ENCODE results near the gene PTDSS2. TPM values are rescaled to one million over a fixed set of nuclear protein-coding genes. Genes with fewer than 3 reads are reported as not detected.

PTDSS2 gene
- total and polyA plus RNA-seq, 4 donors = 5.1 to 15.6 (median 10.2) TPM

DNA sequence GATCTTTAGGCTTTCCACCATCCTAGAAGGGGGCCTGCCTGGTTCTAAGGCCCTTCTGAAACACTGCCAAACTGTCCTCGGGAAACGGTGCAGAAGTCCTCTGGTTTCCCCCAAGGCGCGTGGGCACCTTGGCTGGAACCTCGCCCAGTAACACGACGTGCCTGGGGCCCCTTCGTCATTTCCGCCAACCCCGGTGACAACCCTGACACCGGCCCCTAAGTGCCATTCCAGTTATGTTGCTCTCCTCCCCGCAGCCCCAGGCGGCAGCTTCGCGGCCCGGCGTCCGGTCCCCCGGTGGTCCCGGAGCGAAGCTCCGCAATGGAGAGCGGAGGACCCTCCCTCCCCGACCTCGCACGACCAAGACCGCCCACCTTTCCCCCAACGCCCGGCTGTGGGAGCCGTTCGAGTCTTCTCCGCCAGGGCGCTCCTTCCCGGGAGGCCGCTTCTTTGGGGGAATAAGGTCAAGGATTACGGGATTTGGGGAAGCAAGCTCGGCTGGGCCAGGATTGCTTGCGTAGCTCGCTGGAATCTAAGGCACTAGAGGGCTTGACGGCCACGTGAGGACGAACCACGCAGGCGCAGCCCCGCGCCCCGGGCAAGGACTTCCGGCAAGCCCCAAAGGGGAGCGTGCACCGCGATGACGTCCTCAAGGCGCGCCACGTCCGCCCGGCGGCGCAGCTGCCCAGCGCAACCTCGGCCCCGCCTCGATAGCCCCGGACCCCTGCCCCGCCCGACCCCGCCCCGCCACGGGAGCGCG lies 56.3 kb downstream of the PTDSS2 start:
- WGBS = under 1% methylated on average over 71 of the region's 71 CpGs

DNA sequence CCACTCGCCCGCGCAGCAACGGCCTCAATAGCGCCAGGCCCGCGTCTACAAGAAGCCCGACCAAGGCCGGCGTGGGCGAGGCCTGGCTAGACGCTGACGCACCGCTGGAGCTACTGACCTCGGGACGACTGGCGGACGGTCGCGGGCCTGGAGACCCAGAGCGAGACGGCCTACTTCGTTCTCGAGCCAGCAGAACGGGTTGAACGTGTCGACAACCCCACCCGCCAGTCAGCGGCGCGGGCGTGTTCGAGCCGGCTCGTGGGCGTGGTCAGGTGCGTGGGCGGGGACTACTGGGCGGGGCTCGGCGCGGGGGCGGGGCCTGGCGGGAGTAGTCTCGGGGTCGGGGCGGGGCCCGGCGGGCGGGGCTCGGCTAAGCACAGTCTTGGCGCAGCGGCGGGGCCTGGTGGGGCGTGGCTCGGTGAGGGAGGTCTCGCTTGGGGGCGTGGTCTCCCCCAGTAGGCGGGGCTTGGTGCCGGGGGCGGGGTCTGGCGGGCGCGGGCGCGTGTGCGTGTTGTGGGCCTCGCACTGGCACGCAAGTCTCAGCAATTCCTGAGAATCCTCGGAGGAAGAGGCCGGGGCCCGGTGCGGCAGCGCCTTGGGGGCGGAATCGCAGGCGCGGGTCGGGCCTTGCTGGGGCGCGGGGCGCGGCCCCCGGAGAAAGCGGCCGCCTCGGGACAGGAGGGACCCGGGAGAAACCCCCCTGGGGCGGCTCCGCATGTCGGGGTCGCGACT lies 57.1 kb downstream of the PTDSS2 start, which contains the start of gene RNH1:
Gene RNH1, minus strand, starts transcription at position 248 of the 732 bp plus-strand sequence. CDS start 5,080 bp downstream, outside the sequence.
- Histone ChIP-seq H3K4me3 (ENCODE audit: low read depth in 1 of 3, low read length in 3 of 3) (peak within 1 kb of the TSS; percentile 73 to 99 (median 79)), H3K9ac (ENCODE audit: low read depth in 1 of 2, low read length in 2 of 2) (peak within 1 kb of the TSS; percentile 91 to 99), H3K9me3 (ENCODE audit: control insufficient read depth in 4 of 4, low read length in 3 of 4) (no peaks in the 10 kb centered on the region), H3K36me3 (ENCODE audit: control insufficient read depth in 4 of 4, insufficient read depth in 3 of 4, low read depth in 1 of 4, low read length in 3 of 4) (peaks cover 0 to 9% (median 3%) of the 10 kb centered on the region in 4 donors), H3K27me3 (ENCODE audit: control insufficient read depth in 4 of 4, insufficient read depth in 4 of 4, low read length in 3 of 4) (no peaks in the 10 kb centered on the region), H3K27ac (ENCODE audit: low read depth in 1 of 2, low read length in 2 of 2) (peak within 1 kb of the TSS; percentile 97 to 100), H3K4me1 (ENCODE audit: control insufficient read depth in 4 of 4, insufficient read depth in 4 of 4, low read length in 3 of 4) (peaks cover 12 to 33% (median 24%) of the 10 kb centered on the region in 4 donors)
- 3% methylated on average over 93 of the region's 93 CpGs for WGBS
- peak; percentile 100 for DNase-seq (ENCODE audit: low spot score)
- TF ChIP-seq EGR1 (IDR thresholded peaks at IDR 0.05; ENCODE audit: low read depth in 2 of 2) (peak; percentile 85 to 88), SP1 (IDR thresholded peaks at IDR 0.05) (peak; percentile 49)
- TF ChIP-seq, protein P1, sequence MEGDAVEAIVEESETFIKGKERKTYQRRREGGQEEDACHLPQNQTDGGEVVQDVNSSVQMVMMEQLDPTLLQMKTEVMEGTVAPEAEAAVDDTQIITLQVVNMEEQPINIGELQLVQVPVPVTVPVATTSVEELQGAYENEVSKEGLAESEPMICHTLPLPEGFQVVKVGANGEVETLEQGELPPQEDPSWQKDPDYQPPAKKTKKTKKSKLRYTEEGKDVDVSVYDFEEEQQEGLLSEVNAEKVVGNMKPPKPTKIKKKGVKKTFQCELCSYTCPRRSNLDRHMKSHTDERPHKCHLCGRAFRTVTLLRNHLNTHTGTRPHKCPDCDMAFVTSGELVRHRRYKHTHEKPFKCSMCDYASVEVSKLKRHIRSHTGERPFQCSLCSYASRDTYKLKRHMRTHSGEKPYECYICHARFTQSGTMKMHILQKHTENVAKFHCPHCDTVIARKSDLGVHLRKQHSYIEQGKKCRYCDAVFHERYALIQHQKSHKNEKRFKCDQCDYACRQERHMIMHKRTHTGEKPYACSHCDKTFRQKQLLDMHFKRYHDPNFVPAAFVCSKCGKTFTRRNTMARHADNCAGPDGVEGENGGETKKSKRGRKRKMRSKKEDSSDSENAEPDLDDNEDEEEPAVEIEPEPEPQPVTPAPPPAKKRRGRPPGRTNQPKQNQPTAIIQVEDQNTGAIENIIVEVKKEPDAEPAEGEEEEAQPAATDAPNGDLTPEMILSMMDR (IDR thresholded peaks at IDR 0.05; ENCODE audit: low read depth, low read length, missing input control) = no peak

More for the DNA sequence above, 56.3 kb downstream of the PTDSS2 start:
- Histone ChIP-seq H3K27me3 (ENCODE audit: control insufficient read depth in 4 of 4, insufficient read depth in 4 of 4, low read length in 3 of 4) (no peaks in the 10 kb centered on the region), H3K36me3 (ENCODE audit: control insufficient read depth in 4 of 4, insufficient read depth in 3 of 4, low read depth in 1 of 4, low read length in 3 of 4) (peaks cover 0 to 9% (median 3%) of the 10 kb centered on the region in 4 donors), H3K4me1 (ENCODE audit: control insufficient read depth in 4 of 4, insufficient read depth in 4 of 4, low read length in 3 of 4) (peaks cover 12 to 33% (median 24%) of the 10 kb centered on the region in 4 donors), H3K4me3 (ENCODE audit: low read depth in 1 of 3, low read length in 3 of 3) (peak overlapping the region; percentile 73 to 99 (median 79)), H3K9ac (ENCODE audit: low read depth in 1 of 2, low read length in 2 of 2) (peak overlapping the region; percentile 91 to 99), H3K27ac (ENCODE audit: low read depth in 1 of 2, low read length in 2 of 2) (peak overlapping the region; percentile 97 to 100), H3K9me3 (ENCODE audit: control insufficient read depth in 4 of 4, low read length in 3 of 4) (no peaks in the 10 kb centered on the region)
- peak; percentile 98 for DNase-seq (ENCODE audit: low spot score)
- TF ChIP-seq, protein P2, sequence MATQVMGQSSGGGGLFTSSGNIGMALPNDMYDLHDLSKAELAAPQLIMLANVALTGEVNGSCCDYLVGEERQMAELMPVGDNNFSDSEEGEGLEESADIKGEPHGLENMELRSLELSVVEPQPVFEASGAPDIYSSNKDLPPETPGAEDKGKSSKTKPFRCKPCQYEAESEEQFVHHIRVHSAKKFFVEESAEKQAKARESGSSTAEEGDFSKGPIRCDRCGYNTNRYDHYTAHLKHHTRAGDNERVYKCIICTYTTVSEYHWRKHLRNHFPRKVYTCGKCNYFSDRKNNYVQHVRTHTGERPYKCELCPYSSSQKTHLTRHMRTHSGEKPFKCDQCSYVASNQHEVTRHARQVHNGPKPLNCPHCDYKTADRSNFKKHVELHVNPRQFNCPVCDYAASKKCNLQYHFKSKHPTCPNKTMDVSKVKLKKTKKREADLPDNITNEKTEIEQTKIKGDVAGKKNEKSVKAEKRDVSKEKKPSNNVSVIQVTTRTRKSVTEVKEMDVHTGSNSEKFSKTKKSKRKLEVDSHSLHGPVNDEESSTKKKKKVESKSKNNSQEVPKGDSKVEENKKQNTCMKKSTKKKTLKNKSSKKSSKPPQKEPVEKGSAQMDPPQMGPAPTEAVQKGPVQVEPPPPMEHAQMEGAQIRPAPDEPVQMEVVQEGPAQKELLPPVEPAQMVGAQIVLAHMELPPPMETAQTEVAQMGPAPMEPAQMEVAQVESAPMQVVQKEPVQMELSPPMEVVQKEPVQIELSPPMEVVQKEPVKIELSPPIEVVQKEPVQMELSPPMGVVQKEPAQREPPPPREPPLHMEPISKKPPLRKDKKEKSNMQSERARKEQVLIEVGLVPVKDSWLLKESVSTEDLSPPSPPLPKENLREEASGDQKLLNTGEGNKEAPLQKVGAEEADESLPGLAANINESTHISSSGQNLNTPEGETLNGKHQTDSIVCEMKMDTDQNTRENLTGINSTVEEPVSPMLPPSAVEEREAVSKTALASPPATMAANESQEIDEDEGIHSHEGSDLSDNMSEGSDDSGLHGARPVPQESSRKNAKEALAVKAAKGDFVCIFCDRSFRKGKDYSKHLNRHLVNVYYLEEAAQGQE (IDR thresholded peaks at IDR 0.05) = peak; percentile 20
- TF ChIP-seq FOXA1 (IDR thresholded peaks at IDR 0.05) (no peak), GABPA (IDR thresholded peaks at IDR 0.05 in 1 of 2, conservative IDR thresholded peaks at IDR 0.05 in 1 of 2) (peak; percentile 20 to 87), RAD21 (IDR thresholded peaks at IDR 0.05) (no peak), RXRA (IDR thresholded peaks at IDR 0.05) (peak in 1 of 2 donors; percentile 26)
